ENCODE results near the gene TPSD1.
"Not testable (repeated sequence)": the region's sequence is repeated elsewhere in the genome, so short reads cannot be mapped to it uniquely, and the experiment has no call there.

The TPSD1 gene

GRCh38 chr16:1241081-1241480 lies 14.8 kb upstream of the TPSD1 start:
- not testable (repeated sequence) for DNase-seq (ENCODE audit: low spot score)

- DNase-seq (ENCODE audit: low spot score): not testable (repeated sequence)
Measured at GRCh38 chr16:1243363-1243762, 12.5 kb upstream of the TPSD1 start.

- DNase-seq (ENCODE audit: low spot score): not testable (repeated sequence)
Measured at GRCh38 chr16:1243907-1244850, 11.7 kb upstream of the TPSD1 start.

GRCh38 chr16:1244881-1245280 lies 11.0 kb upstream of the TPSD1 start:
- DNase-seq (ENCODE audit: low spot score): no peak

- DNase-seq (ENCODE audit: low spot score): no peak
Measured at GRCh38 chr16:1245452-1246020, 10.3 kb upstream of the TPSD1 start.

- DNase-seq (ENCODE audit: low spot score): not testable (repeated sequence)
Measured at GRCh38 chr16:1247903-1248537, 7.8 kb upstream of the TPSD1 start.

GRCh38 chr16:1249031-1249755 lies 6.7 kb upstream of the TPSD1 start:
- DNase-seq (ENCODE audit: low spot score): not testable (repeated sequence)

GRCh38 chr16:1253701-1254364 lies 2.0 kb upstream of the TPSD1 start:
- DNase-seq (ENCODE audit: low spot score): not testable (repeated sequence)

- DNase-seq (ENCODE audit: low spot score): not testable (repeated sequence)
Measured at GRCh38 chr16:1254821-1255220, 1.0 kb upstream of the TPSD1 start.

- DNase-seq (ENCODE audit: low spot score): not testable (repeated sequence)
Measured at GRCh38 chr16:1256296-1256873, 516 bp downstream of the TPSD1 start.

- DNase-seq (ENCODE audit: low spot score): no peak
Measured at GRCh38 chr16:1256874-1257322, 1.0 kb downstream of the TPSD1 start.

GRCh38 chr16:1257561-1258224 lies 1.8 kb downstream of the TPSD1 start:
- DNase-seq (ENCODE audit: low spot score): no peak

- DNase-seq (ENCODE audit: low spot score): no peak
Measured at GRCh38 chr16:1258225-1258600, 2.3 kb downstream of the TPSD1 start.

GRCh38 chr16:1258906-1259759 lies 3.3 kb downstream of the TPSD1 start:
- no peak for DNase-seq (ENCODE audit: low spot score)

- DNase-seq (ENCODE audit: low spot score): no peak
Measured at GRCh38 chr16:1259760-1260068, 3.8 kb downstream of the TPSD1 start.

- DNase-seq (ENCODE audit: low spot score): no peak
Measured at GRCh38 chr16:1260101-1260680, 4.3 kb downstream of the TPSD1 start.

- DNase-seq (ENCODE audit: low spot score): no peak
Measured at GRCh38 chr16:1261131-1261892, 5.4 kb downstream of the TPSD1 start.

- DNase-seq (ENCODE audit: low spot score): no peak
Measured at GRCh38 chr16:1262210-1262845, 6.5 kb downstream of the TPSD1 start.

All from Ammon's horn (tissue), 1 donor.